B cell (primary cell): ENCODE results near the gene ATRNL1.

Experiments
- EZH2 ChIP-seq: IDR thresholded peaks from 2 replicates; pipeline ENCODE4 v1.6.1; 2012; ENCODE audit warnings: borderline replicate concordance, low read depth, mild to moderate bottlenecking, moderate library complexity, low read length; ENCODE audit not compliant: insufficient read depth, poor library complexity, severe bottlenecking
- TF ChIP-seq, protein P1 (sequence below): fragments of 200-600 bp; IDR thresholded peaks from one replicate; pipeline ENCODE4 v1.8.0; 2022; ENCODE audit warnings: antibody characterized with exemption, mild to moderate bottlenecking

DNA sequence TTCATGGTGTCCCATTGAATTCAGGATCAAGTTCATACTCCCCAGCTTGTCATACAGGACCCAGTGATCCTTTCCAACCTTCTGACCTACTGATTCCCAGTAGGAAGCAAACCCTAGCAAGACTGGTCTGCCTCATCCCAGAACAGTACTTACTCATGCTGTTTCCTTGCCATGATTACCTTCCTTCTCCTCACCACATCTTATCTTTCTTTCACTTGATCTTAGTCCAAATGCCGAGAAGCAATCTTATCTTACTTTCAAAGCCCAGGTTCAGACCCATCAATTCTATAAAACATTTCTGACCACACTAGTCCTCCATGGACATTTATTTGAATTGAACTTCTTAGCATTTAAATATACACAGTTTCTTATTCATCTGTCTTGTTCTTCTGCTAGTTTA is 26.6 kb upstream of the ATRNL1 start:
- TF ChIP-seq, protein P1, sequence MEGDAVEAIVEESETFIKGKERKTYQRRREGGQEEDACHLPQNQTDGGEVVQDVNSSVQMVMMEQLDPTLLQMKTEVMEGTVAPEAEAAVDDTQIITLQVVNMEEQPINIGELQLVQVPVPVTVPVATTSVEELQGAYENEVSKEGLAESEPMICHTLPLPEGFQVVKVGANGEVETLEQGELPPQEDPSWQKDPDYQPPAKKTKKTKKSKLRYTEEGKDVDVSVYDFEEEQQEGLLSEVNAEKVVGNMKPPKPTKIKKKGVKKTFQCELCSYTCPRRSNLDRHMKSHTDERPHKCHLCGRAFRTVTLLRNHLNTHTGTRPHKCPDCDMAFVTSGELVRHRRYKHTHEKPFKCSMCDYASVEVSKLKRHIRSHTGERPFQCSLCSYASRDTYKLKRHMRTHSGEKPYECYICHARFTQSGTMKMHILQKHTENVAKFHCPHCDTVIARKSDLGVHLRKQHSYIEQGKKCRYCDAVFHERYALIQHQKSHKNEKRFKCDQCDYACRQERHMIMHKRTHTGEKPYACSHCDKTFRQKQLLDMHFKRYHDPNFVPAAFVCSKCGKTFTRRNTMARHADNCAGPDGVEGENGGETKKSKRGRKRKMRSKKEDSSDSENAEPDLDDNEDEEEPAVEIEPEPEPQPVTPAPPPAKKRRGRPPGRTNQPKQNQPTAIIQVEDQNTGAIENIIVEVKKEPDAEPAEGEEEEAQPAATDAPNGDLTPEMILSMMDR, result no peak
- TF ChIP-seq EZH2, result no peak
